K562 (cell line): ENCODE data around the gene SCN1A. TPM values are rescaled to one million over a fixed set of nuclear protein-coding genes. Genes with fewer than 3 reads are reported as not detected.

Source experiments
- ATAC-seq: fragments of 200-7000 bp; cut with Tn5 transposase; 3 replicates; pipeline ENCODE4 v1.9.1; 2020; ENCODE audit warnings: moderate library complexity
- BruUV-seq: library from RNA; stranded (reverse); fragments of 400-500 nt; replicated peaks from 2 replicates; lab custom pipeline; 2021; lab: Mats Ljungman, UMichigan
- CTCF ChIA-PET: fragments of 300-600 bp; formaldehyde crosslinking; extraction: SDS; loops from one replicate; lab custom pipeline; 2021; ENCODE audit warnings: low intra/inter-chr PET ratio; lab: Yijun Ruan, JAX
- POLR2A ChIA-PET: fragments of 300-600, 350-650 bp; sonication (Branson Sonifier 250); formaldehyde crosslinking; extraction: SDS; loops from one replicate; lab custom pipeline; 2021; ENCODE audit warnings: antibody characterized with exemption, inconsistent platforms; lab: Yijun Ruan, JAX
- DNase-seq, 4 experiments: peaks; one replicate each; pipeline versions ENCODE4 v3.0.0 to v3.0.0-alpha.2; 2011 to 2018; ENCODE audit warnings: low spot score in 3 of 4, mixed read lengths in 3 of 4; ENCODE audit errors: extremely low read depth in 1 of 4
- FAIRE-seq: peaks from 2 replicates; lab custom pipeline; 2011; peaks lifted over from hg19 to GRCh38; lab: Jason Lieb, UNC
- H2AFZ ChIP-seq: 2 replicates; pipeline ENCODE4 v1.6.0; 2011; ENCODE audit warnings: low read depth, low read length, control low read depth, inconsistent platforms
- H3K27ac ChIP-seq: fragments of 200-600 bp; 3 replicates; pipeline ENCODE4 v1.8.0; 2011; ENCODE audit warnings: low read depth, mild to moderate bottlenecking, control low read depth, inconsistent platforms, low read length, moderate library complexity, mixed read lengths; ENCODE audit errors: extremely low read depth
- H3K27me3 ChIP-seq, 2 experiments: fragments of 300-600 bp in 1 of 2; 2 replicates in 1 of 2; 3 replicates in 1 of 2; pipeline versions ENCODE4 v1.6.0 to v1.8.0; 2011; ENCODE audit warnings: inconsistent platforms in 2 of 2, low read length in 2 of 2, mild to moderate bottlenecking in 1 of 2, mixed read lengths in 1 of 2, moderate library complexity in 1 of 2; ENCODE audit not compliant: control insufficient read depth in 2 of 2, insufficient read depth in 2 of 2
- H3K36me3 ChIP-seq: fragments of 300-600 bp; 3 replicates; pipeline ENCODE4 v1.8.0; 2011; ENCODE audit warnings: mild to moderate bottlenecking, low read length, inconsistent platforms; ENCODE audit not compliant: control insufficient read depth, insufficient read depth
- H3K4me1 ChIP-seq, 2 experiments: fragments of 200-600 bp in 1 of 2; replicated peaks in 1 of 2; 2 replicates in 1 of 2; 3 replicates in 1 of 2; pipeline versions ENCODE4 v1.5.1 to v1.8.0; 2011; ENCODE audit warnings: inconsistent platforms in 2 of 2, low read length in 2 of 2, mild to moderate bottlenecking in 1 of 2, mixed read lengths in 1 of 2, moderate library complexity in 1 of 2; ENCODE audit not compliant: control insufficient read depth in 2 of 2, insufficient read depth in 2 of 2
- H3K4me2 ChIP-seq: 2 replicates; pipeline ENCODE4 v1.6.1; 2011; ENCODE audit warnings: low read length, control low read depth, inconsistent platforms, mixed read lengths; ENCODE audit not compliant: insufficient read depth
- H3K4me3 ChIP-seq: fragments of 200-600 bp; sonication (generic), shearing (Covaris generic); 2 replicates; pipeline ENCODE4 v1.5.1; 2016; ENCODE audit warnings: control low read depth, inconsistent platforms
- H3K79me2 ChIP-seq: fragments of 200-600 bp; 3 replicates; pipeline ENCODE4 v1.8.0; 2011; ENCODE audit warnings: low read length, inconsistent platforms; ENCODE audit not compliant: control insufficient read depth, insufficient read depth
- H3K9ac ChIP-seq, 2 experiments: 2 replicates each; pipeline versions ENCODE4 v1.6.0 to v1.6.1; 2011; ENCODE audit warnings: low read depth in 2 of 2, low read length in 2 of 2, control low read depth in 1 of 2, inconsistent platforms in 1 of 2, mild to moderate bottlenecking in 1 of 2, mixed read lengths in 1 of 2; ENCODE audit not compliant: insufficient read depth in 1 of 2
- H3K9me1 ChIP-seq: one replicate; pipeline ENCODE4 v1.6.0; 2011; ENCODE audit warnings: inconsistent platforms, mild to moderate bottlenecking, low read length, moderate library complexity; ENCODE audit not compliant: control insufficient read depth, insufficient read depth
- H3K9me3 ChIP-seq: replicated peaks from 2 replicates; pipeline ENCODE4 v1.5.1; 2011; ENCODE audit warnings: low read depth, low read length, inconsistent platforms; ENCODE audit not compliant: control insufficient read depth, insufficient read depth
- H4K20me1 ChIP-seq: replicated peaks from 2 replicates; pipeline ENCODE4 v1.6.1; 2011; ENCODE audit warnings: low read length, inconsistent platforms, mixed read lengths; ENCODE audit not compliant: control insufficient read depth, insufficient read depth
- ARID3B ChIP-seq: fragments of 250-450 bp; sonication (Bioruptor Pico); IDR thresholded peaks from 2 replicates; pipeline ENCODE4 v1.4.0; 2020; ENCODE audit warnings: borderline replicate concordance
- ELF2 ChIP-seq: fragments of 250-450 bp; sonication (Bioruptor Pico); IDR thresholded peaks from 2 replicates; pipeline ENCODE4 v1.5.0; 2021; ENCODE audit warnings: mild to moderate bottlenecking
- FOXJ2 ChIP-seq: fragments of 200-800 bp; sonication (Bioruptor generic); IDR thresholded peaks from 2 replicates; pipeline ENCODE4 v1.6.1; 2016; ENCODE audit warnings: missing genetic modification characterization, missing compliant biosample characterization
- KLF13 ChIP-seq: fragments of 450-650 bp; IDR thresholded peaks from 2 replicates; pipeline ENCODE4 v1.6.1; 2016; ENCODE audit warnings: missing genetic modification characterization, low read depth, mild to moderate bottlenecking, missing compliant biosample characterization, moderate library complexity, borderline replicate concordance
- LEF1 ChIP-seq: fragments of 450-650 bp; IDR thresholded peaks from 2 replicates; pipeline ENCODE4 v1.6.1; 2016; ENCODE audit warnings: mild to moderate bottlenecking
- MXD1 ChIP-seq: fragments of 250-450 bp; sonication (Bioruptor Pico); IDR thresholded peaks from 2 replicates; pipeline ENCODE4 v1.8.0; 2021; ENCODE audit warnings: borderline replicate concordance, mild to moderate bottlenecking, moderate library complexity; ENCODE audit not compliant: poor library complexity, severe bottlenecking
- POLR3A ChIP-seq: IDR thresholded peaks from 2 replicates; pipeline ENCODE4 v1.6.1; 2011; ENCODE audit warnings: borderline replicate concordance, mild to moderate bottlenecking, moderate library complexity; ENCODE audit not compliant: insufficient read length, insufficient read depth; ENCODE audit errors: extremely low read depth
- RHOXF2B ChIP-seq: fragments of 250-450 bp; sonication (Bioruptor Pico); conservative IDR thresholded peaks from 2 replicates; pipeline ENCODE4 v1.5.1; 2021
- SPI1 ChIP-seq: IDR thresholded peaks from 2 replicates; pipeline ENCODE4 v1.6.1; 2011; ENCODE audit warnings: low read depth, low read length, control low read depth, borderline replicate concordance
- SRF ChIP-seq, 2 experiments: fragments of 250-450, 450-650 bp in 1 of 2; sonication (Bioruptor Pico) in 1 of 2; sonication (generic) in 1 of 2; formaldehyde crosslinking; IDR thresholded peaks; 2 replicates each; pipeline versions ENCODE4 v1.5.0 to v1.5.1; 2020 to 2022; ENCODE audit warnings: mild to moderate bottlenecking in 1 of 2, missing genetic modification reagents in 1 of 2
- TBP ChIP-seq: optimal IDR thresholded peaks from 2 replicates; pipeline ENCODE3; 2011; ENCODE audit warnings: low read depth, low read length, improper control_type of control experiment
- TCF15 ChIP-seq: fragments of 250-450 bp; sonication (Bioruptor Pico); IDR thresholded peaks from 2 replicates; pipeline ENCODE4 v1.8.0; 2022; ENCODE audit warnings: moderate library complexity, mild to moderate bottlenecking, inconsistent platforms
- TCF7L2 ChIP-seq: fragments of 150-350 bp; IDR thresholded peaks from 2 replicates; pipeline ENCODE4 v1.6.1; 2016; ENCODE audit warnings: low read depth, mild to moderate bottlenecking, low read length, moderate library complexity
- TSC22D4 ChIP-seq: fragments of 450-650 bp; IDR thresholded peaks from 2 replicates; pipeline ENCODE4 v1.6.1; 2016; ENCODE audit warnings: missing genetic modification characterization, missing biosample characterization, control low read depth
- ZNF197 ChIP-seq: fragments of 200-800 bp; sonication (Bioruptor generic); IDR thresholded peaks from 2 replicates; pipeline ENCODE4 v1.6.1; 2016; ENCODE audit warnings: low read depth, missing genetic modification characterization, missing compliant biosample characterization
- ZNF444 ChIP-seq: fragments of 250-450 bp; sonication (Bioruptor Pico); IDR thresholded peaks from 2 replicates; pipeline ENCODE4 v1.4.0; 2020; ENCODE audit warnings: mild to moderate bottlenecking, moderate library complexity
- ZNF655 ChIP-seq: fragments of 250-450 bp; sonication (Bioruptor Pico); IDR thresholded peaks from 2 replicates; pipeline ENCODE4 v1.5.0; 2021
- ZSCAN32 ChIP-seq: fragments of 450-650 bp; formaldehyde crosslinking; IDR thresholded peaks from 2 replicates; pipeline ENCODE4 v1.4.0; 2020; ENCODE audit warnings: mild to moderate bottlenecking, moderate library complexity
- WGBS: fragments of 100-300 bp; shearing (Covaris generic); methylation state at CpG from one replicate; pipeline ENCODE4 v1.1.6; 2016; ENCODE audit warnings: low coverage, mixed read lengths; ENCODE audit not compliant: insufficient coverage; ENCODE audit errors: missing lambda C conversion rate; 5-methylcytosine and 5-hydroxymethylcytosine counted together
- in situ Hi-C: fragments of 300-500 bp; cut with MboI; formaldehyde crosslinking; loops from 4 replicates; pipeline ENCODE4 v1.15.0; 2018; ENCODE audit warnings: inconsistent platforms, mixed read lengths
- intact Hi-C: fragments of 100-400 bp; cut with micrococcal nuclease; formaldehyde crosslinking; loops from 2 replicates; pipeline ENCODE4 v1.14.2; 2022
- polyA plus RNA-seq, 8 experiments: library from polyadenylated mRNA; depleted of rRNA in 4 of 8; stranded (reverse) in 5 of 8; unstranded in 3 of 8; fragments of >200 nt; fragmentation: Nextera tagmentation in 2 of 8; fragmentation: Illumina TruSeq in 1 of 8; extraction: Ambion mirVana in 2 of 8; extraction: Trizol in 1 of 8; gene quantifications; 2 replicates each; pipeline versions ENCODE4 v1.2.1 to v1.2.3, GENCODE V29; 2011 to 2014; ENCODE audit warnings: inconsistent platforms in 1 of 8, missing spikeins in 1 of 8
- total RNA-seq, 7 experiments: library from RNA; depleted of rRNA in 6 of 7; stranded (reverse); fragments of >200 nt in 6 of 7; fragmentation: Illumina TruSeq in 2 of 7; extraction: Trizol in 2 of 7; gene quantifications; 2 replicates each; pipeline versions ENCODE4 v1.2.1 to v1.2.3, GENCODE V29; 2011 to 2021; ENCODE audit warnings: low replicate concordance in 1 of 7
- TF ChIP-seq, protein P1 (sequence below): sonication (generic); formaldehyde crosslinking; IDR thresholded peaks from 2 replicates; pipeline ENCODE4 v1.8.0; 2022; ENCODE audit warnings: mild to moderate bottlenecking, missing genetic modification reagents

The SCN1A gene
- total and polyA plus RNA-seq, 9 of the 15 experiments (the other 6 are each of a cell fraction or from before 2014, with no cell fraction given), result not detected

DNA sequence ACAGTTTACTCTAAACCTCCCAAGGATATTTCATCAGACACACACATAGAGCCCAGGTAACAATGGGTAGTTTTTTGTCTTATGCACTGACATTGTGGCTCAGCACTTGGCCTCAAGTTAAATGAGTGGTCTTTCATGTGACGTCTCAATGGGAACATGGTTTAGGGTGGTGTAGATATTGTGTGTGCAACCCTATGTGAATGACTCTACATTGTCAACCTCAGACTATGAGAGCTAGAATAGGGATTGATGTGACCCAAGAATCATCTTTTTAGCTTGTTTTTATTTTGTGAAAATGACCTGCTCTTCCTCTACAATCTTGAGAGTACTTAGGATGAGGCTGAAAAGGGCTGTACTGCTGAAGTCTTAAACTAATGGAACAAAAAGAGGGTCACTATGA lies 86.2 kb downstream of the SCN1A start:
- ChIA-PET CTCF (no interaction called here), POLR2A (interaction anchor here (1.2 kb wide), 1 partner anchor 11 kb away, joined by 4 read pairs; no protein-coding TSS in a partner anchor)
- Histone ChIP-seq H3K9ac (no peak overlapping the region), H3K4me1 (no peaks in the 10 kb centered on the region), H3K9me1 (no peaks in the 10 kb centered on the region), H3K27me3 (no peaks in the 10 kb centered on the region), H3K36me3 (no peaks in the 10 kb centered on the region), H3K27ac (no peak overlapping the region), H4K20me1 (no peaks in the 10 kb centered on the region), H3K4me3 (no peak overlapping the region), H3K9me3 (no peaks in the 10 kb centered on the region), H2AFZ (no peak overlapping the region), H3K4me2 (no peak overlapping the region), H3K79me2 (no peaks in the 10 kb centered on the region)
- FAIRE-seq (no peak), ATAC-seq (no peak), DNase-seq (no peak)
- TF ChIP-seq TBP (no peak), KLF13 (tag) (no peak), TCF7L2 (no peak), ZNF197 (no peak), TCF15 (CRISPR knock-in tag) (no peak), POLR3A (no peak), ZNF655 (CRISPR knock-in tag) (no peak), RHOXF2B (CRISPR knock-in tag) (no peak), ARID3B (no peak), FOXJ2 (tag) (no peak), ZNF444 (CRISPR knock-in tag) (no peak), ZSCAN32 (CRISPR knock-in tag) (no peak), LEF1 (no peak), SPI1 (no peak), TSC22D4 (no peak), MXD1 (CRISPR knock-in tag) (no peak), ELF2 (no peak), SRF (CRISPR knock-in tag; IDR thresholded peaks at IDR 0.05) (no peak)
- TF ChIP-seq, protein P1, sequence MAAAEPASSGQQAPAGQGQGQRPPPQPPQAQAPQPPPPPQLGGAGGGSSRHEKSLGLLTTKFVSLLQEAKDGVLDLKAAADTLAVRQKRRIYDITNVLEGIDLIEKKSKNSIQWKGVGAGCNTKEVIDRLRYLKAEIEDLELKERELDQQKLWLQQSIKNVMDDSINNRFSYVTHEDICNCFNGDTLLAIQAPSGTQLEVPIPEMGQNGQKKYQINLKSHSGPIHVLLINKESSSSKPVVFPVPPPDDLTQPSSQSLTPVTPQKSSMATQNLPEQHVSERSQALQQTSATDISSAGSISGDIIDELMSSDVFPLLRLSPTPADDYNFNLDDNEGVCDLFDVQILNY (CRISPR knock-in tag), result no peak
- BruUV-seq, result no TSS peak
- in situ Hi-C loops, result no loop called here
- WGBS, result 0% methylated on average over 1 of the region's 1 CpG
- intact Hi-C loops, result no loop called here
